ENCODE data around the gene INHBC.

INHBC gene

DNA sequence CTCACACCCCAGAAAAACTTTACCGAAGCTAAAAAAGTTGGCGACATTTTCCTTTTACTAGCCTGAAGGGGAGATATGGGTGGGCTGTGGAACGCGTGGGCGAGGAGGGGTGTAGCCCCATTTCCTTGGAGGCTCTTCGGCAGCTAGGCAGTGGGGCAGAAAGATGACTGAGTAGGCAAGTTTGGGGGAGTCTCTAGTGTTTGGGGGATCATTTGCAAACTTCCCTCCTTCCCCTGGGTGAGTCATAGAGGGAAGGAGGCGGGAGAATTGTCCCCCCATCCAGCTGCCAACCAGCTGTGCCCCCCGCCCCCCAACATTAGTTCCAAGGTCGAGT is 27.3 kb downstream of the INHBC start:
- Histone ChIP-seq H3K4me3 (replicated peaks; ENCODE audit: insufficient read depth, low read length) (peak overlapping the region; percentile 39), H3K27me3 (ENCODE audit: insufficient read depth, poor library complexity, severe bottlenecking) (peaks cover 17% of the 10 kb centered on the region), H3K27ac (replicated peaks) (no peak overlapping the region)
- TF ChIP-seq, protein P1, sequence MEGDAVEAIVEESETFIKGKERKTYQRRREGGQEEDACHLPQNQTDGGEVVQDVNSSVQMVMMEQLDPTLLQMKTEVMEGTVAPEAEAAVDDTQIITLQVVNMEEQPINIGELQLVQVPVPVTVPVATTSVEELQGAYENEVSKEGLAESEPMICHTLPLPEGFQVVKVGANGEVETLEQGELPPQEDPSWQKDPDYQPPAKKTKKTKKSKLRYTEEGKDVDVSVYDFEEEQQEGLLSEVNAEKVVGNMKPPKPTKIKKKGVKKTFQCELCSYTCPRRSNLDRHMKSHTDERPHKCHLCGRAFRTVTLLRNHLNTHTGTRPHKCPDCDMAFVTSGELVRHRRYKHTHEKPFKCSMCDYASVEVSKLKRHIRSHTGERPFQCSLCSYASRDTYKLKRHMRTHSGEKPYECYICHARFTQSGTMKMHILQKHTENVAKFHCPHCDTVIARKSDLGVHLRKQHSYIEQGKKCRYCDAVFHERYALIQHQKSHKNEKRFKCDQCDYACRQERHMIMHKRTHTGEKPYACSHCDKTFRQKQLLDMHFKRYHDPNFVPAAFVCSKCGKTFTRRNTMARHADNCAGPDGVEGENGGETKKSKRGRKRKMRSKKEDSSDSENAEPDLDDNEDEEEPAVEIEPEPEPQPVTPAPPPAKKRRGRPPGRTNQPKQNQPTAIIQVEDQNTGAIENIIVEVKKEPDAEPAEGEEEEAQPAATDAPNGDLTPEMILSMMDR (IDR thresholded peaks at IDR 0.05; ENCODE audit: insufficient read depth, low read length) = no peak
- no peak for TF ChIP-seq SPI1 (IDR thresholded peaks at IDR 0.05; ENCODE audit: borderline replicate concordance, low read depth)
- DNase-seq (ENCODE audit: low read depth in 1 of 2, low spot score in 1 of 2) = no peak

DNA sequence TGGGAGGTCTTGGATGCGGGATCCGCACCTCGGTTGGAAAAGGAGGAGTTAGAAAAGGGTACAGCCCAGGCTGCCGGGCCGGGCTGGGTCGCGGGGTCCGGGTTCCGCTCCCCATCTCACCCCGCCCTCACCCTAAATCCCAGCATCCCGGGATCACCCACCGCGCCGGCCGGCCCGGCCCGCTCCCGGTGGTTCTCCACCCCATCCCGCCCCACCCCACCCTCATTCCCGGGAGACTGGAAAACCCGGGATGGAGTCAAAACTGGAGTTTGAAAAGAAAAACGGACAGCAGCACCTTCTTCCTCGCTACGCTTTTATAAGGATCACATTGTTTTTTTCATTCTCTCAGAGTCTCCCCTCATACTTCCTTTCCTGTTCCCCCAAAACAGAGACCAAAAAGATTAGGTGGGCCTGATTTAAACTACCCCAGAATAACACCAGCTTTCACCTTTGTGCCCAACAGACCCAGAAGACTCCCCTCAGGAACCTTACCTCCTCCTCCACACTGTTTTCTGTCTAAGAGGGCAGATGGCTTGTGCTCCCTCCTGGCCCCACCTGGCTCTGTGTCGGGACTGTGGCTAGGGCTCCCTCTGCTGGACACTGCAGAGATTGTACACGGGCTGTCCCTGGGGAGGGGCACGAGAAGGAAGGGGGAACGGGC is 27.8 kb downstream of the INHBC start:
- Histone ChIP-seq H3K4me3 (replicated peaks; ENCODE audit: insufficient read depth, low read length) (peak overlapping the region; percentile 39), H3K27ac (replicated peaks) (no peak overlapping the region), H3K27me3 (ENCODE audit: insufficient read depth, poor library complexity, severe bottlenecking) (peaks cover 17% of the 10 kb centered on the region)
- peak; percentile 83 to 92 for DNase-seq (ENCODE audit: low read depth in 1 of 2, low spot score in 1 of 2)
- TF ChIP-seq SPI1 (IDR thresholded peaks at IDR 0.05; ENCODE audit: borderline replicate concordance, low read depth) (no peak), GABPA (IDR thresholded peaks at IDR 0.05; ENCODE audit: low read depth) (no peak), POLR2AphosphoS5 (IDR thresholded peaks at IDR 0.05; ENCODE audit: low read depth) (0 out of 2 replicates have a peak, but pooled peaks have one; percentile 39)
- TF ChIP-seq, protein P2, sequence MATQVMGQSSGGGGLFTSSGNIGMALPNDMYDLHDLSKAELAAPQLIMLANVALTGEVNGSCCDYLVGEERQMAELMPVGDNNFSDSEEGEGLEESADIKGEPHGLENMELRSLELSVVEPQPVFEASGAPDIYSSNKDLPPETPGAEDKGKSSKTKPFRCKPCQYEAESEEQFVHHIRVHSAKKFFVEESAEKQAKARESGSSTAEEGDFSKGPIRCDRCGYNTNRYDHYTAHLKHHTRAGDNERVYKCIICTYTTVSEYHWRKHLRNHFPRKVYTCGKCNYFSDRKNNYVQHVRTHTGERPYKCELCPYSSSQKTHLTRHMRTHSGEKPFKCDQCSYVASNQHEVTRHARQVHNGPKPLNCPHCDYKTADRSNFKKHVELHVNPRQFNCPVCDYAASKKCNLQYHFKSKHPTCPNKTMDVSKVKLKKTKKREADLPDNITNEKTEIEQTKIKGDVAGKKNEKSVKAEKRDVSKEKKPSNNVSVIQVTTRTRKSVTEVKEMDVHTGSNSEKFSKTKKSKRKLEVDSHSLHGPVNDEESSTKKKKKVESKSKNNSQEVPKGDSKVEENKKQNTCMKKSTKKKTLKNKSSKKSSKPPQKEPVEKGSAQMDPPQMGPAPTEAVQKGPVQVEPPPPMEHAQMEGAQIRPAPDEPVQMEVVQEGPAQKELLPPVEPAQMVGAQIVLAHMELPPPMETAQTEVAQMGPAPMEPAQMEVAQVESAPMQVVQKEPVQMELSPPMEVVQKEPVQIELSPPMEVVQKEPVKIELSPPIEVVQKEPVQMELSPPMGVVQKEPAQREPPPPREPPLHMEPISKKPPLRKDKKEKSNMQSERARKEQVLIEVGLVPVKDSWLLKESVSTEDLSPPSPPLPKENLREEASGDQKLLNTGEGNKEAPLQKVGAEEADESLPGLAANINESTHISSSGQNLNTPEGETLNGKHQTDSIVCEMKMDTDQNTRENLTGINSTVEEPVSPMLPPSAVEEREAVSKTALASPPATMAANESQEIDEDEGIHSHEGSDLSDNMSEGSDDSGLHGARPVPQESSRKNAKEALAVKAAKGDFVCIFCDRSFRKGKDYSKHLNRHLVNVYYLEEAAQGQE (IDR thresholded peaks at IDR 0.05; ENCODE audit: insufficient replicate concordance, low read depth) = no peak
- TF ChIP-seq, protein P1 (IDR thresholded peaks at IDR 0.05; ENCODE audit: insufficient read depth, low read length) = peak; percentile 90

DNA sequence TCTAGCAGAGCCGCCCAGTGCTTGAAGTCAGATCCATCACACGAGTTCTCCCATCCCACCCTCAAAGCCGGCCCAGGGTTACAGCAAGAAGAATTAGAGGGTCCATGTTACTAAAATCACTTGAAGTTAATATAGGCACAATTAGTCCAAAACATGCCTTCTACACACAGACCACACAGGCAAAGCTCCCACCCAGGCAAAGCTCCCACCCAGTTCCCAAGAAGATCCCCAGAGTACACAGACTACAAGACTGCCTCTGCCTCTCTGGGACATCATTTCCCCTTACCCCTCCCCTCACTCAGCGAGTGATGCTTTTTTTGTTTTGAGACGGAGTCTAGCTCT is 28.3 kb downstream of the INHBC start:
- no peak overlapping the region for H3K4me3 ChIP-seq (replicated peaks; ENCODE audit: insufficient read depth, low read length)
- TF ChIP-seq GABPA (IDR thresholded peaks at IDR 0.05; ENCODE audit: low read depth) (no peak), SPI1 (IDR thresholded peaks at IDR 0.05; ENCODE audit: borderline replicate concordance, low read depth) (no peak), POLR2AphosphoS5 (IDR thresholded peaks at IDR 0.05; ENCODE audit: low read depth) (no peak)
- TF ChIP-seq, protein P2 (IDR thresholded peaks at IDR 0.05; ENCODE audit: insufficient replicate concordance, low read depth) = no peak
- TF ChIP-seq, protein P1 (IDR thresholded peaks at IDR 0.05; ENCODE audit: insufficient read depth, low read length) = no peak
- H3K27ac ChIP-seq (replicated peaks) = no peak overlapping the region

DNA sequence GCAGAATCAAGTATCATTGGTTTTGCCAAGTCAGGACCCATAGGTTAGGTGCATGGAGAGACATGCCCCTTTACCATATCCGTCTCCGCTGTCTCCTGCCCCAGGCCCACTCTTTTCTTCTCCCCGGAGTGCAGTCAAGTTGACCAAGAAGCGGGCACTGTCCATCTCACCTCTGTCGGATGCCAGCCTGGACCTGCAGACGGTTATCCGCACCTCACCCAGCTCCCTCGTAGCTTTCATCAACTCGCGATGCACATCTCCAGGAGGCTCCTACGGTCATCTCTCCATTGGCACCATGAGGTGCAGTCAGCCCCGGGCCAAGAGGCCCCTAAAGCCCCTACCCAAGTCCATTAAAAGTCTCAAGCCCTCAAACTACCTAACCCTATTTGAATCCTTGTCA is 30.0 kb downstream of the INHBC start:
- DNase-seq (ENCODE audit: low read depth in 1 of 2, low spot score in 1 of 2) = no peak
- TF ChIP-seq GABPA (IDR thresholded peaks at IDR 0.05; ENCODE audit: low read depth) = no peak
- TF ChIP-seq, protein P2 (IDR thresholded peaks at IDR 0.05; ENCODE audit: insufficient replicate concordance, low read depth) = no peak
- no peak for TF ChIP-seq POLR2AphosphoS5 (IDR thresholded peaks at IDR 0.05; ENCODE audit: low read depth)
- TF ChIP-seq SPI1 (IDR thresholded peaks at IDR 0.05; ENCODE audit: borderline replicate concordance, low read depth) = no peak
- TF ChIP-seq, protein P1 (IDR thresholded peaks at IDR 0.05; ENCODE audit: insufficient read depth, low read length) = no peak
- no peak overlapping the region for H3K27ac ChIP-seq (replicated peaks)
- H3K4me3 ChIP-seq (replicated peaks; ENCODE audit: insufficient read depth, low read length) = no peak overlapping the region
- H3K27me3 ChIP-seq (ENCODE audit: insufficient read depth, poor library complexity, severe bottlenecking) = peaks cover 17% of the 10 kb centered on the region

More for the DNA sequence above, 28.3 kb downstream of the INHBC start:
- H3K27me3 ChIP-seq (ENCODE audit: insufficient read depth, poor library complexity, severe bottlenecking) = peaks cover 17% of the 10 kb centered on the region
- no peak for DNase-seq (ENCODE audit: low read depth in 1 of 2, low spot score in 1 of 2)

Measured in HL-60 (cell line).